Measurements from ENCODE around the gene NDP.

The NDP gene

GRCh38 chrX:43974100-43974475 lies 898 bp upstream of the NDP start:
- no peak for DNase-seq (ENCODE audit: low read depth)
- no peak overlapping the region for H3K4me3 ChIP-seq (ENCODE audit: low read length)
- no peak for TF ChIP-seq CTCF (conservative IDR thresholded peaks at IDR 0.05; ENCODE audit: low read length)

DNA sequence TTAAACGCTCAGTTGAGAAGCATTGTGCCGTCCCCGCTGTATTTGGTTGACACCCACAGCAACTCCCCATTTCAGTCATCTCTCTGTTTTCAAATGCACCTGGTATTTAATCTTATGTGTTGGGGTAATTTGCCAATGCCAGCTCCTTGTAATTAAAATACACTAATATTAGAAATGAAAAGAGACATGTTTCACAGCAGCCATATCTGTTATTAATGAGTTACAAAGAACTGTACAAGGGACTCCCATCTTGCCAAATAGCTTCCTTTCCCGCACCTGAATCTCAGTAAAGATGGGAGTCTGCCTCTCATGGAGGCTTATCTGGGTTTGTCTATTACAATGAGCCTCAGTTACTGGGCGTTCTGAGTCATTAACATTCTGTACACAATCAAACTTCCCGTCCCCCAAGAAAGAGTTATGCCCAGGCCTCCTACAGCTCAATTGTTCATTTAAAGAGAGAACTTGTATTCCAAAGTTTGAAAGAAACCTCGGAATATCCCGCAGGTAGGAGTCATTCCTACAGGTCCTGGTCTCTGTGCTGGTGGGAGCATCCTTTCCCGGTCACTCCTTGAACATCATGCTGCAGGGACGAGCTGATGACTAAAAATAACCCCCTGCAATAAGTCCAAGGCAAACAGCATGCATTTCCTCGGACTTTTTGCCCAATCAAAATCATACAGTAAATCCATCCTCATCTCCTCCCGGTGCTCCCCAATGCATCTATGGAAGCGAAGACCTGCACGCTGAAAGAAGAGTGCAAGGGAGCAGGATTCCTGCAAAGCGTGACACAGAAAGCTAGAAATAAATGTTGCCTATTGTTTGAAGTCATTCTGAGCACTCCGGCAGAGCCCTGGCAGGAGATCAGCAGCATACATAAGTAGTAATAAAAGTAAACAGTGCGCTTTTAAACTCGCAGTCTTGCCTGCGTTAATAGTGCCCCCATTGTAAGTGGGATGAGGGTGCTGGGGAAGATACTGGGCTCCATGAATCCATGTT lies 926 bp downstream of the NDP start:
- H3K4me3 ChIP-seq (ENCODE audit: low read length), result no peak overlapping the region
- no peak for DNase-seq (ENCODE audit: low read depth)
- no peak for TF ChIP-seq CTCF (conservative IDR thresholded peaks at IDR 0.05; ENCODE audit: low read length)

GRCh38 chrX:43970528-43970927 lies 2.7 kb downstream of the NDP start:
- DNase-seq (ENCODE audit: low read depth), result peak; percentile 37
- TF ChIP-seq CTCF (conservative IDR thresholded peaks at IDR 0.05; ENCODE audit: low read length), result no peak
- H3K4me3 ChIP-seq (ENCODE audit: low read length), result no peak overlapping the region

DNA sequence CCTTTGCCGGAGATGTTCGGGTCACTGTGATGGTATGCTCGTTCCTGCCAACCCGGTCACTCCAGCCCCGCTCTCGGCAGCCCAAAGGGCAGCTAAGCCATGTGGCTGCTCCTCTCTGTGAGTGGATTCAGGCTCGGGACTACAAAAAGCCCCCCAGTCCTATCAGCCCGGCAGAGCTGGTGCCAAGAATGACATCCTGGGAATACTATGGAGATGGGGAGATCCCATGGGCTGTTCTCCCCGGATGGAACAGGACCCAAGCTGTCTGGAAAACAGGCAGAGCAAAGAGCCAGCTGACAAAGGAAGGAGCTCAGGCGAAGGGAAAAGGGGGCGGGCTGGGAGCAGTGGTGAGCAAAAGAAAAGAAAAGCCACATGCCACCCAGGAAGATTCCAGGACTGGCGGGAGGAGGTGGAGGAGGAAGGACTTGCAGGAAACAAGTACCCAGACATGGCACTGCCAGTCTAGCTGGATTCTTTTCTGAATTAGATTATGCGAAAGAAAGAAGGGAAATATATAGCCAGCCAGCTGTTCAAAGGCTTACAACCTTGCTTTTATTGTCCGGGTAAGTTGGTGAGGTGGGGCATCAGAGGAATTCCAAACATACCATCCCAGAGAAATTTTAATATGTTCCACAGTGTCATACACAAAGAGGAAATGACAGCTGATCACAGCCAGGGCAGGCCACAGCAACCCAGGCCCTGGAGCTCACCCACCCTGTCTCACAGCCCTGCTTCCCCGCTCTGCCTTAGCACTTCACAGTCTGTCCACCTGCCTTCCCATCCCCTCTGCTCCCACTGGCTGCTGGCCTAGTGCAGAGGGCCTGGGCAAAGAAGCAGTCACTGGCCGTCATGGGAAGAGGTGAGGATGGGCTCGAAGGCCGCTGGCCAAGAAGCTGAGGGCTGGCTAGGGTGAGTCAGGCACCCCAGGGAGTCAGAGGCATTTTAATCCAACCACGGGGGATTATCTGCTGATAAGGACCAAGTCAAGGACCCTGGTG lies 3.4 kb downstream of the NDP start:
- no peak for TF ChIP-seq CTCF (conservative IDR thresholded peaks at IDR 0.05; ENCODE audit: low read length)
- no peak overlapping the region for H3K4me3 ChIP-seq (ENCODE audit: low read length)
- DNase-seq (ENCODE audit: low read depth), result peak; percentile 14

DNA sequence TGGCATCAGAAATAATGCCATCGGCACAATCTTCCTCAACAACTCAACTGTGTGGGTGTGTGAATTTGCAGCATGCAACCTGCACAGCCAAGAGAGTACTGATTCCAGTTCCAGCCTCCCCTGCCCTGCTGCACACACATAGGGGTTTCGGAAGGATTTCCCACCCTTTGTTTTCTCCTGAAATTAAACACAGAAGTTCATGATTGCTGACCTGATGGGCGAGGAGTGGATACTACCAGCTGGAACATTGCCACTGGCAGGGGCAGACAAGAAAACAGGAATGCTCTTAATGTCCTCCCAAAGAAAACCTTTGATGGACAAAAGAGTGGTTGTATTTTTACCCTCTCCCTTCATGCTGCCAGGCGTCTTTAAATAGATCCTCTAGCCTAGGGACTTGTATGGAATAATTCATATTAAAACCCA lies 4.8 kb downstream of the NDP start:
- H3K4me3 ChIP-seq (ENCODE audit: low read length), result no peak overlapping the region
- no peak for DNase-seq (ENCODE audit: low read depth)
- no peak for TF ChIP-seq CTCF (conservative IDR thresholded peaks at IDR 0.05; ENCODE audit: low read length)

DNA sequence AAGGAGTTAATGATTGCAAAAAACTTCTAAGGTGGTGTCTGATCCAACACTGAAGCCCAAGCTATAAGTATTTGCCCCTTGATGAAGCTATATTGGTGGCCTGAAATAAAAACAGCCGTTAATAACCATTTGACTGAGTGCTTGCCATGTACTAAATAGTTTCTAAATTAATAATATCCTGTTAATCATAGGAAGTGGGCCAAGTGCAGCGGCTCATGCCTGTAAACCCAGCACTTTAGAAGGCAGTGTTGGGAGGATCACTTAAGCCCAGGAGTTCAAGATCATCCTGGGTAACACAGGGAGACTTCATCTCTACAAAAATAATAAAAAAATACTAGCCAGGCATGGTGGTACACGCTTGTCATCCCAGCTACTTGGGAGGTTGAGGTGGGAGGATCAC lies 8.3 kb downstream of the NDP start:
- no peak for DNase-seq (ENCODE audit: low read depth)
- no peak overlapping the region for H3K4me3 ChIP-seq (ENCODE audit: low read length)
- TF ChIP-seq CTCF (conservative IDR thresholded peaks at IDR 0.05; ENCODE audit: low read length), result no peak
